D721Med (cell line): ENCODE data around the gene MAP2K3.

Source experiments
- DNase-seq: peaks from one replicate; pipeline ENCODE4 v3.0.0; 2011; ENCODE audit warnings: low spot score; ENCODE audit not compliant: insufficient read length
- FAIRE-seq: peaks from 2 replicates; lab custom pipeline; 2011; peaks lifted over from hg19 to GRCh38; lab: Jason Lieb, UNC
- TF ChIP-seq, protein P1 (sequence below): IDR thresholded peaks from 2 replicates; pipeline ENCODE4 v1.5.1; 2012; ENCODE audit warnings: mild to moderate bottlenecking, control low read depth; ENCODE audit not compliant: insufficient read depth; ENCODE audit errors: missing control alignments

The MAP2K3 gene

DNA sequence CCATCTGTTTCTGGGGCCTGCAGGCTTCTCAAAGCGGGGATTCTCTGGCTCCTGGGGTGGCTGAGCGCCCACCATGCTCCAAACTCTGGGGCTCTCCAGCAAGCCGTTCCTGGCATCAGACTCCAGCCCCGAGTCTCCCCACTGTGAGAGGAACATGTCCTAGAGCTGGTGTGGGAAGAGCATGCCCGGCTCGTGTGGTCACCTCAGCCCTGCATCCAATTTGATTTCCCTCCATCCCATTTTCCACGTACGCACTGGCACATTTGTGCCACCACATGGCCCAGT, 68.4 kb downstream of the MAP2K3 start:
- DNase-seq (no peak), FAIRE-seq (no peak)
- TF ChIP-seq, protein P1, sequence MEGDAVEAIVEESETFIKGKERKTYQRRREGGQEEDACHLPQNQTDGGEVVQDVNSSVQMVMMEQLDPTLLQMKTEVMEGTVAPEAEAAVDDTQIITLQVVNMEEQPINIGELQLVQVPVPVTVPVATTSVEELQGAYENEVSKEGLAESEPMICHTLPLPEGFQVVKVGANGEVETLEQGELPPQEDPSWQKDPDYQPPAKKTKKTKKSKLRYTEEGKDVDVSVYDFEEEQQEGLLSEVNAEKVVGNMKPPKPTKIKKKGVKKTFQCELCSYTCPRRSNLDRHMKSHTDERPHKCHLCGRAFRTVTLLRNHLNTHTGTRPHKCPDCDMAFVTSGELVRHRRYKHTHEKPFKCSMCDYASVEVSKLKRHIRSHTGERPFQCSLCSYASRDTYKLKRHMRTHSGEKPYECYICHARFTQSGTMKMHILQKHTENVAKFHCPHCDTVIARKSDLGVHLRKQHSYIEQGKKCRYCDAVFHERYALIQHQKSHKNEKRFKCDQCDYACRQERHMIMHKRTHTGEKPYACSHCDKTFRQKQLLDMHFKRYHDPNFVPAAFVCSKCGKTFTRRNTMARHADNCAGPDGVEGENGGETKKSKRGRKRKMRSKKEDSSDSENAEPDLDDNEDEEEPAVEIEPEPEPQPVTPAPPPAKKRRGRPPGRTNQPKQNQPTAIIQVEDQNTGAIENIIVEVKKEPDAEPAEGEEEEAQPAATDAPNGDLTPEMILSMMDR, result no peak

DNA sequence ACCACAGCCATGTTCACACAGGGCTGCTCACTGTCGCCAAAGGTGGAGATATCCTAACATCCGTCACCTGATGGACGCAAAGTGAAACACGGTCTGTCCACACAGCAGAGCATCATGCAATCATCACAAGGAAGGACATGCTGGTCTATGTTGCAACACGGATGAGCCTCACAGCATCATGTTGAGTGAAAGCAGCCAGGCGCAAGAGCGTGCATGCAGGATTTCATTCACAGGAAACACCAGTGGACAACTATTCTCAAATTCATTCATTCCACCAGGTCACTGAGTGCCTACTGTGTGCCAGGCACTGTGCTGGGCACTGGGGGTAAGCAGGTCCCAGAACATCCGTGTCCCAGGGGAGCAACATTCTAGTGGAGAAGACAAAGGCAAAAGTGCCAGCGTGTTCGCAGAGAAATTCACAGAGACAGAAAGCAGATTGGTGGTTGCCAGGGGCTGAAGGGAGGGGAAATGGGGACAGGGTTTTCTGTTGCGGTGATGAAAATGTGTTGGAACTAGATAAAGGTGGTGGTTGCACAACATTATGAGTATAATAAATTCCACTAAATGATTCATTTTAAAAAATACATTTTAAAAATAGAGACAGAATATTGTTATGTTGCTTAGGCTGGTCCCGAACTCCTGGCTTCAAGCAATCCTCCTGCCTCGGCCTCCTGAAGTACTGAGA, 69.0 kb downstream of the MAP2K3 start:
- DNase-seq (no peak), FAIRE-seq (no peak)
- TF ChIP-seq, protein P1, result no peak

DNA sequence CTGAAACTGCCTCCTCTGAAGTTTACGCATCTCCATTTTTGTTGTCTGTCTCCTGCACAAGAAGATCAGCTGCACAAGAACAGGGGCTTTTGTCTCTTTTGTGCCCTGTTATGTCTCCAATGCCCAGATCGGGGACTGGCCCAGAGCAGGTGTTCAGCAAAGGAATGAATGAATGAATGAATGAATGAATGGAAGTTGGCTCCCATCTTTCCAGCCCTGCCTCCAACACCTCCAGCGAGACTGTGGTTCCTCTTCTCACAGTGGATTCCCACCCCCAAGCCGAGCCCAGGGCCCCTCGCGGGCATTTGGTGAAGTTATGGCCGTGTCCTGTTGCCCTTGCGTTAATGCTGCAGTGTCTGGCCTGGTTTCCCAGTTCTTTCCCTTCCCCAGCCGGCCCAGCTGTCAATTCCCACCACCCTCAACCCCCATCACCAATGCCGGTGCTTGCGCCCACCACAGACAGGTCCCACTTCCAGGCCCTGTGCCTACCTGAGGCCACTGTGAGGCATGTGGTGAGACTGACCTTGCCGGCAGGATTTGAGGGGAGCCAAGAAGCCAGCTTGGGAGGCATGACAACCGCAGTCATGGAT, 70.4 kb downstream of the MAP2K3 start:
- DNase-seq, result no peak
- FAIRE-seq, result no peak
- TF ChIP-seq, protein P1, result no peak

DNA sequence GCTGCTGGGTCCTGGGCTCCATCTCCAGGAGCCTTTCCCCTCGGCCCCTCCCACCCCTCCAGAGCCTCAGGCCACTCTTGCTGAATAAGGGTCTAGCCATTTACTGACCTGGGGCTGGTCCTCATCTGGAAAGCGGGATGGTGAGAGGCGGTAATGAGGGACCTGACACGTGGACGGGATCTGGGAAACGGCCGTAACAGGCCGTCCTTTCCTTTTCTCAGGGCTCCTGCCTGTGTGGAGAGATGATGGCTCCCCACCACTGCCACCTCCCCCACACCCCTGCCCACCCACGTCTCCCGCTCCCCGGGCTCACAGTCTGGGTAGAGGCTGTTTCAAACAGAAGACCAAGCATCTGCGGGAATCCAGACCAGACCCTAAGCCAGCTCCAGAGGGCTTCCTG, 71.1 kb downstream of the MAP2K3 start:
- TF ChIP-seq, protein P1, result no peak
- FAIRE-seq (no peak), DNase-seq (no peak)

DNA sequence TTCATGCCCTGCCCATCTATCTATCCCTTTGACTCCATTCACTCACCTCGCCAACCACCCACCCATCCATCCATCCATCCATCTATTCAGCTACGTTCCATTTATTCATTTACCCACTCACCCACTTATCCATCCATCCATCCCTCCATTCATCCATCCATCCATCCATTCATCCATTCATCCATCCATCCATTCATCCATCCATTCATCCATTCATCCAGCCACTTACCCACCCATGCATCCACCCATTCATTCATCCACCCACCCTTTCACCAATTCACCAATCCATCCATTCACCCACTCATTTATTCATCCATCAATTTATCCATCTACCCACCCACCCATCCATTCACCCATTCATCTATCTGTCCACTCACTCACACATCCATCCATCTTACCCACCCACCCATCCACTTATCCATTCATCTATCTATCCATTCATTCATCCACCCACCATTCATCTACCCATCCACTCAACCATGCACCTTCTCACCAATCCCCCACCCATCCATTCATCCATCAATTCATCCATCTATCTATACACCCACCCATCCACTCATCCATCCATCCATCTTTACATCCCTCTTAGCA, 72.1 kb downstream of the MAP2K3 start:
- FAIRE-seq (no peak), DNase-seq (no peak)
- TF ChIP-seq, protein P1, result no peak

DNA sequence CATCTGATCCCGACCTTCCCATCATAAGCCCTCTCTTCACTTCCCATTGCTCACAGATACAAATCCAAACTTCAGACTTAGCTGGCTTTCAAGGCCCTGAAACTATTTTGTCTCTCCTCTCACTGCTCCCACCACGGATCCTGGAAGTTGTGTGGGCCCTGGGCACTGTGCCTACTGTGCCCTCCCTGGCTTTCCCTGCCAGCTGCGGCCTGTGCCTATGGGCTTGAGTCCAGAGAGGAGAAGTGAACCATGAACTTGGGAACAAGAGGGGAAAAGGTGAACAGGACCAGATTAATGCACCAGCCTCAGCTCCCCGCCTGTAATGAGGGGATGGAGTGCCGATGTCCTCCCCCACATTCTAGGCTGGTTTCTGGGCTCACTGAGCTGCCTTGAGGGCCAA, 72.8 kb downstream of the MAP2K3 start:
- TF ChIP-seq, protein P1, result no peak
- FAIRE-seq (no peak), DNase-seq (no peak)
